Measurements from ENCODE around the gene ZSCAN10. TPM values are rescaled to one million over a fixed set of nuclear protein-coding genes. Genes with fewer than 3 reads are reported as not detected.

ZSCAN10 gene
- total and polyA plus RNA-seq, 9 of the 15 experiments (the other 6 are each of a cell fraction or from before 2014, with no cell fraction given) = 0.22 TPM; not detected in 8

DNA sequence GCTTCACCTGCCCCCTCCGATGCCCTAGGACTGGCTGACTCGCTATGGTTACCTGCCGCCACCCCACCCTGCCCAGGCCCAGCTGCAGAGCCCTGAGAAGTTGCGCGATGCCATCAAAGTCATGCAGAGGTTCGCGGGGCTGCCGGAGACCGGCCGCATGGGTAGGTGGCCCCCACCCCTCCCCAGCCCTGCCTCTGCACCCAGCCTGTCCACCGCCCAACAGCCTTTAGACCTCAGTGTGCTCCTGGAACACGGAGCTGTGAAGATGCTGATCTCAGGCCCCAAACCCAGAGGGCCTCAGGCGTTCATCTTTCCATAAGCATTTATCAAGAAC lies 51.7 kb downstream of the ZSCAN10 start (continued):
- TF ChIP-seq, protein P1, sequence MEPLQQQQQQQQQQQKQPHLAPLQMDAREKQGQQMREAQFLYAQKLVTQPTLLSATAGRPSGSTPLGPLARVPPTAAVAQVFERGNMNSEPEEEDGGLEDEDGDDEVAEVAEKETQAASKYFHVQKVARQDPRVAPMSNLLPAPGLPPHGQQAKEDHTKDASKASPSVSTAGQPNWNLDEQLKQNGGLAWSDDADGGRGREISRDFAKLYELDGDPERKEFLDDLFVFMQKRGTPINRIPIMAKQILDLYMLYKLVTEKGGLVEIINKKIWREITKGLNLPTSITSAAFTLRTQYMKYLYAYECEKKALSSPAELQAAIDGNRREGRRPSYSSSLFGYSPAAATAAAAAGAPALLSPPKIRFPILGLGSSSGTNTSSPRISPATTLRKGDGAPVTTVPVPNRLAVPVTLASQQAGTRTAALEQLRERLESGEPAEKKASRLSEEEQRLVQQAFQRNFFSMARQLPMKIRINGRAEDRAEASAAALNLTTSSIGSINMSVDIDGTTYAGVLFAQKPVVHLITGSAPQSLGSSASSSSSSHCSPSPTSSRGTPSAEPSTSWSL (CRISPR knock-in tag; IDR thresholded peaks at IDR 0.05; ENCODE audit: borderline replicate concordance) = no peak
- TF ChIP-seq ZNF436 (CRISPR knock-in tag; IDR thresholded peaks at IDR 0.05) (no peak), STAT5B (CRISPR knock-in tag; IDR thresholded peaks at IDR 0.05) (no peak)

DNA sequence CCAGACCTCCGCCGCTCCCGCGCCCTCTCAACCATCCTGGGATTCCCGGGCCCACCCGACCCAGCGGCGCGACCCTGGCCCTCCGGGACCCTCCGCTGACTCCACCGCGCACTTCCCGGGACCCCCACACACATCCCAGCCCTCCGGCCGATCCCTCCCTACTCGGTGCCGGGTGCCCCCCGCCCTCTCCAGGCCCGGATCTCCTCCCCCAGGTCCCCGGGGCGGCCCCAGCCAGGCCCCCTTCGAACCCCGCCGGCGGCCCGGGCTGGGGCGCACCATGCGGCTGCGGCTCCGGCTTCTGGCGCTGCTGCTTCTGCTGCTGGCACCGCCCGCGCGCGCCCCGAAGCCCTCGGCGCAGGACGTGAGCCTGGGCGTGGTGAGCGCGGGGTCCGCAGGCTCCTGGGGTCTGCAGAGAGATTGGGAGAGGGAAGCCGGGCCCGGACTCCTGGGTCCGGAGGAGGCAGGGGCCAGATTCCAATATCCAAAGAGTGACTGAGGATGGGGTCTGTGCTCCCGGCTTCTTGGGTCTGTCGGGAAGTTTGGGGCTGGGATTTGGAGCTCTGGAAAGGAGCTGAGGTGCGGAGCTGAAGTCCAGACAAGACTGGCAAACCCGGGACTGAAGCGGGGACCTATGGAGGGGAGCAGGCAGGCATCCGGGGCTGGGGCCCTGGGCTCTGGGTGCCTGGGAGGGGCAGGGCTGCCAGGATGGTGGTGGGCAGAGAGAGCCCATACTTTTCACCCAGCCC lies 52.3 kb downstream of the ZSCAN10 start:
- peaks cover 19 to 62% of the 10 kb centered on the region in 2 experiments; a peak in 4 of 5 replicates for H3K27me3 ChIP-seq (ENCODE audit: control insufficient read depth in 2 of 2, insufficient read depth in 2 of 2, low read length in 2 of 2)
- FAIRE-seq (no peak), ATAC-seq (no peak), DNase-seq (ENCODE audit: extremely low read depth in 1 of 4, low spot score in 3 of 4) (no peak)
- H3K9me1 ChIP-seq (ENCODE audit: control insufficient read depth, insufficient read depth, low read length) = no peaks in the 10 kb centered on the region
- peaks cover 3 to 26% of the 10 kb centered on the region in 2 experiments; a peak in 3 of 5 replicates for H3K4me1 ChIP-seq (replicated peaks in 1 of 2; ENCODE audit: control insufficient read depth in 2 of 2, insufficient read depth in 2 of 2, low read length in 2 of 2)
- peak; percentile 35; the same call in 1 of the 2 replicates for TF ChIP-seq POLR2G (IDR thresholded peaks at IDR 0.05; ENCODE audit: low read depth, low read length)
- no peak for TF ChIP-seq TFAM (CRISPR knock-in tag; conservative IDR thresholded peaks at IDR 0.05)
- TF ChIP-seq KAT2B (IDR thresholded peaks at IDR 0.05; ENCODE audit: low read depth, low read length) = no peak
- ChIA-PET CTCF (ENCODE audit: low intra/inter-chr PET ratio) (no interaction called here), POLR2A (interaction anchor here (0.5 to 1.9 kb wide), 3 partner anchors 15 to 35 kb away, joined by 3 to 6 read pairs (median 3); partner anchors contain the start of genes HCFC1R1 and THOC6)
- WGBS (ENCODE audit: insufficient coverage, low coverage, missing lambda C conversion rate) = 30% methylated on average over 22 of the region's 54 CpGs
- no peak overlapping the region for H3K4me2 ChIP-seq (ENCODE audit: insufficient read depth, low read length)
- H3K36me3 ChIP-seq (ENCODE audit: control insufficient read depth, insufficient read depth, low read length) = no peaks in the 10 kb centered on the region
- in situ Hi-C loops (cut with MboI) = no loop called here
- H3K9ac ChIP-seq (ENCODE audit: insufficient read depth in 1 of 2, low read depth in 2 of 2, low read length in 2 of 2) = no peak overlapping the region; a peak in 1 of 4 replicates
- H3K79me2 ChIP-seq (ENCODE audit: control insufficient read depth, insufficient read depth, low read length) = no peaks in the 10 kb centered on the region
- intact Hi-C loops (cut with micrococcal nuclease) = no loop called here
- no peaks in the 10 kb centered on the region; the same call in 1 of the 2 replicates for H4K20me1 ChIP-seq (replicated peaks; ENCODE audit: control insufficient read depth, insufficient read depth, low read length)
- no peaks in the 10 kb centered on the region for H3K9me3 ChIP-seq (replicated peaks; ENCODE audit: control insufficient read depth, insufficient read depth, low read depth, low read length)
- no TSS peak for BruUV-seq (replicated peaks)
- H2AFZ ChIP-seq (ENCODE audit: low read depth, low read length) = no peak overlapping the region
- no peak overlapping the region for H3K4me3 ChIP-seq
- H3K27ac ChIP-seq (ENCODE audit: extremely low read depth, low read depth, low read length) = no peak overlapping the region
